ENCODE measurements around the gene KRT37.

GRCh38 chr17:41407226-41407625 lies 17.2 kb downstream of the KRT37 start:
- TF ChIP-seq CTCF (IDR thresholded peaks at IDR 0.05): no peak
- no peak for TF ChIP-seq POLR2AphosphoS5 (IDR thresholded peaks at IDR 0.05; ENCODE audit: insufficient read depth in 1 of 2, low read depth in 1 of 2)
- TF ChIP-seq POLR2A (IDR thresholded peaks at IDR 0.05): no peak
